KMS-11 (cell line): ENCODE data around the gene SMC1B.
"Not testable (repeated sequence)": the region's sequence is repeated elsewhere in the genome, so short reads cannot be mapped to it uniquely, and the experiment has no call there.

Experiments
- H2AFZ ChIP-seq: fragments of 200-600 bp; sonication (generic); 2 replicates; pipeline ENCODE4 v1.6.1; 2016; ENCODE audit warnings: antibody characterized with exemption, mixed run types, low read depth
- H3K27ac ChIP-seq: fragments of 200-600 bp; sonication (generic); 2 replicates; pipeline ENCODE4 v1.6.1; 2016; ENCODE audit warnings: mild to moderate bottlenecking, mixed run types
- H3K27me3 ChIP-seq: fragments of 200-600 bp; sonication (generic); 2 replicates; pipeline ENCODE4 v1.6.1; 2017; ENCODE audit warnings: mild to moderate bottlenecking, low read depth, mixed run types, moderate library complexity; ENCODE audit not compliant: insufficient read depth
- H3K36me3 ChIP-seq: fragments of 200-600 bp; sonication (generic); 2 replicates; pipeline ENCODE4 v1.6.1; 2017; ENCODE audit warnings: mild to moderate bottlenecking, mixed run types; ENCODE audit not compliant: insufficient read depth
- H3K4me1 ChIP-seq: fragments of 200-600 bp; sonication (generic); 2 replicates; pipeline ENCODE4 v1.6.1; 2016; ENCODE audit warnings: mild to moderate bottlenecking, low read depth, mixed run types; ENCODE audit not compliant: poor library complexity, severe bottlenecking
- H3K4me2 ChIP-seq: fragments of 200-600 bp; sonication (generic); 2 replicates; pipeline ENCODE4 v1.7.0; 2016; ENCODE audit warnings: mild to moderate bottlenecking, mixed run types
- H3K4me3 ChIP-seq: fragments of 200-600 bp; sonication (generic); IDR thresholded peaks from 2 replicates; pipeline ENCODE4 v1.6.1; 2017; ENCODE audit warnings: low read depth, low read length, mixed read lengths; ENCODE audit not compliant: insufficient read depth
- H3K79me2 ChIP-seq: fragments of 200-600 bp; sonication (generic); 2 replicates; pipeline ENCODE4 v1.6.1; 2016; ENCODE audit warnings: low read depth, mixed run types; ENCODE audit not compliant: insufficient read depth
- H3K9ac ChIP-seq: fragments of 200-600 bp; sonication (generic); 2 replicates; pipeline ENCODE4 v1.6.1; 2016; ENCODE audit warnings: mild to moderate bottlenecking, mixed run types
- H4K20me1 ChIP-seq: fragments of 200-600 bp; sonication (generic); 2 replicates; pipeline ENCODE4 v1.6.1; 2016; ENCODE audit warnings: mild to moderate bottlenecking, mixed run types; ENCODE audit not compliant: insufficient read depth
- TF ChIP-seq, protein P1 (sequence below): fragments of 200-600 bp; sonication (generic); conservative IDR thresholded peaks from 2 replicates; pipeline ENCODE4 v1.6.1; 2017; ENCODE audit warnings: low read depth, mild to moderate bottlenecking, antibody characterized with exemption, low read length, moderate library complexity, mixed read lengths

Gene SMC1B

GRCh38 chr22:45359627-45360026, 53.8 kb downstream of the SMC1B start:
- Histone ChIP-seq H3K36me3 (no peaks in the 10 kb centered on the region), H4K20me1 (no peaks in the 10 kb centered on the region), H3K27ac (no peak overlapping the region), H3K27me3 (no peaks in the 10 kb centered on the region), H3K4me2 (no peak overlapping the region), H3K9ac (no peak overlapping the region), H3K4me3 (no peak overlapping the region), H3K79me2 (no peaks in the 10 kb centered on the region), H2AFZ (no peak overlapping the region), H3K4me1 (peaks cover 7% of the 10 kb centered on the region)
- TF ChIP-seq, protein P1, sequence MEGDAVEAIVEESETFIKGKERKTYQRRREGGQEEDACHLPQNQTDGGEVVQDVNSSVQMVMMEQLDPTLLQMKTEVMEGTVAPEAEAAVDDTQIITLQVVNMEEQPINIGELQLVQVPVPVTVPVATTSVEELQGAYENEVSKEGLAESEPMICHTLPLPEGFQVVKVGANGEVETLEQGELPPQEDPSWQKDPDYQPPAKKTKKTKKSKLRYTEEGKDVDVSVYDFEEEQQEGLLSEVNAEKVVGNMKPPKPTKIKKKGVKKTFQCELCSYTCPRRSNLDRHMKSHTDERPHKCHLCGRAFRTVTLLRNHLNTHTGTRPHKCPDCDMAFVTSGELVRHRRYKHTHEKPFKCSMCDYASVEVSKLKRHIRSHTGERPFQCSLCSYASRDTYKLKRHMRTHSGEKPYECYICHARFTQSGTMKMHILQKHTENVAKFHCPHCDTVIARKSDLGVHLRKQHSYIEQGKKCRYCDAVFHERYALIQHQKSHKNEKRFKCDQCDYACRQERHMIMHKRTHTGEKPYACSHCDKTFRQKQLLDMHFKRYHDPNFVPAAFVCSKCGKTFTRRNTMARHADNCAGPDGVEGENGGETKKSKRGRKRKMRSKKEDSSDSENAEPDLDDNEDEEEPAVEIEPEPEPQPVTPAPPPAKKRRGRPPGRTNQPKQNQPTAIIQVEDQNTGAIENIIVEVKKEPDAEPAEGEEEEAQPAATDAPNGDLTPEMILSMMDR: no peak

GRCh38 chr22:45358127-45358526, 55.3 kb downstream of the SMC1B start:
- TF ChIP-seq, protein P1: no peak
- no peak overlapping the region for H3K27ac ChIP-seq
- no peaks in the 10 kb centered on the region for H3K27me3 ChIP-seq
- H3K4me3 ChIP-seq: no peak overlapping the region
- no peak overlapping the region for H3K9ac ChIP-seq
- H3K4me1 ChIP-seq: peaks cover 7% of the 10 kb centered on the region
- no peaks in the 10 kb centered on the region for H3K36me3 ChIP-seq
- H4K20me1 ChIP-seq: no peaks in the 10 kb centered on the region
- no peak overlapping the region for H2AFZ ChIP-seq
- H3K4me2 ChIP-seq: no peak overlapping the region
- no peaks in the 10 kb centered on the region for H3K79me2 ChIP-seq

GRCh38 chr22:45357490-45357889, 55.9 kb downstream of the SMC1B start:
- TF ChIP-seq, protein P1: no peak
- H3K4me2 ChIP-seq: no peak overlapping the region

DNA sequence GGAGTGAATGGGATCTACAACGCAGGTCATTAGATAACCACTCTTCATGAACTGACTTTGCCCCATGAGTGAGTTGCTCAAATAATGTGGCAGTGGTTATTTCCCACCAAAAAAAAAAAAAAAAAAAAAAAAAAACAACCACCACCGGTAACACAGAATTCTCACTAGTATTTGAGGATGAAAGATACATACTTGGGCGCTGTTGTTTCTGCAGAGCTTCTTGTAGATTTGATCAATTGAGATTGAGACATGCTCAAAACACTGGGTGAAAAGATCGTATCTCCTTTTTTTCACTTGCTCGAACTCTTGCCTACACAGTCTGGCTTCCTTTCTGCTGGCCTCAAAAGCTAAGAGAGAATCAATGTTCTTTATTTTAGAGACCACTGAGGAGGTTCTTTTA, 59.6 kb downstream of the SMC1B start:
- Histone ChIP-seq H3K79me2 (no peaks in the 10 kb centered on the region), H3K36me3 (no peaks in the 10 kb centered on the region)
- TF ChIP-seq, protein P1: no peak

More at GRCh38 chr22:45357490-45357889, 55.9 kb downstream of the SMC1B start:
- Histone ChIP-seq H3K9ac (no peak overlapping the region), H3K4me1 (peaks cover 7% of the 10 kb centered on the region), H3K36me3 (no peaks in the 10 kb centered on the region), H4K20me1 (no peaks in the 10 kb centered on the region), H3K27ac (no peak overlapping the region), H3K79me2 (no peaks in the 10 kb centered on the region), H2AFZ (no peak overlapping the region), H3K4me3 (no peak overlapping the region), H3K27me3 (no peaks in the 10 kb centered on the region)

DNA sequence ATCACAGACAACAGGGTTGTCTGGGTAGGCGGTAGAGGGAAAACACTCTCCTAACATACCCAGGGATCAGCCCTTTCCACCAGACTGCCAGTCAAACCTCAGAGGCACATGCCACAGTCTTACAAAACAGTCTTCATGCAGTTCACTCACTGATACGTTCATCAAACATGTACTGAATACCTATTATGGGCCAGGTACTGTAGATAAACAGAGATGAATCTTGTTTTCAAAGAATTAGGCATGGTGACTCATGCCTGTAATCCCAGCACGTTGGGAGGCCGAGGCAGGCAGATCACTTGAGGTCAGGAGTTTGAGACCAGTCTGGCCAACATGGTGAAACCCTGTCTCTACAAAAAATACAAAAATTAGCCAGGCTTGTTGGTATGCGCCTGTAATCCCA, 60.6 kb downstream of the SMC1B start:
- not testable (repeated sequence) for H3K36me3 ChIP-seq, H3K27me3 ChIP-seq, H3K4me3 ChIP-seq, H3K4me1 ChIP-seq, H3K27ac ChIP-seq, H3K4me2 ChIP-seq, H3K9ac ChIP-seq, H3K79me2 ChIP-seq, H4K20me1 ChIP-seq, H2AFZ ChIP-seq

More for the DNA sequence above, 59.6 kb downstream of the SMC1B start:
- Histone ChIP-seq H3K27ac (no peak overlapping the region), H3K4me2 (no peak overlapping the region), H3K9ac (no peak overlapping the region), H3K4me1 (peaks cover 7% of the 10 kb centered on the region), H4K20me1 (no peaks in the 10 kb centered on the region), H2AFZ (no peak overlapping the region), H3K27me3 (no peaks in the 10 kb centered on the region), H3K4me3 (no peak overlapping the region)
